CD4-positive, alpha-beta T cell treated with Interleukin-15 for 4 hours (primary cell): ENCODE results near the gene MX2.
"Not testable (repeated sequence)": the region's sequence is repeated elsewhere in the genome, so short reads cannot be mapped to it uniquely, and the experiment has no call there.

Experiments
- DNase-seq: peaks from one replicate; pipeline ENCODE4 v3.0.0-alpha.2; 2020; ENCODE audit warnings: low spot score

Gene MX2, protein sequence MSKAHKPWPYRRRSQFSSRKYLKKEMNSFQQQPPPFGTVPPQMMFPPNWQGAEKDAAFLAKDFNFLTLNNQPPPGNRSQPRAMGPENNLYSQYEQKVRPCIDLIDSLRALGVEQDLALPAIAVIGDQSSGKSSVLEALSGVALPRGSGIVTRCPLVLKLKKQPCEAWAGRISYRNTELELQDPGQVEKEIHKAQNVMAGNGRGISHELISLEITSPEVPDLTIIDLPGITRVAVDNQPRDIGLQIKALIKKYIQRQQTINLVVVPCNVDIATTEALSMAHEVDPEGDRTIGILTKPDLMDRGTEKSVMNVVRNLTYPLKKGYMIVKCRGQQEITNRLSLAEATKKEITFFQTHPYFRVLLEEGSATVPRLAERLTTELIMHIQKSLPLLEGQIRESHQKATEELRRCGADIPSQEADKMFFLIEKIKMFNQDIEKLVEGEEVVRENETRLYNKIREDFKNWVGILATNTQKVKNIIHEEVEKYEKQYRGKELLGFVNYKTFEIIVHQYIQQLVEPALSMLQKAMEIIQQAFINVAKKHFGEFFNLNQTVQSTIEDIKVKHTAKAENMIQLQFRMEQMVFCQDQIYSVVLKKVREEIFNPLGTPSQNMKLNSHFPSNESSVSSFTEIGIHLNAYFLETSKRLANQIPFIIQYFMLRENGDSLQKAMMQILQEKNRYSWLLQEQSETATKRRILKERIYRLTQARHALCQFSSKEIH

DNA sequence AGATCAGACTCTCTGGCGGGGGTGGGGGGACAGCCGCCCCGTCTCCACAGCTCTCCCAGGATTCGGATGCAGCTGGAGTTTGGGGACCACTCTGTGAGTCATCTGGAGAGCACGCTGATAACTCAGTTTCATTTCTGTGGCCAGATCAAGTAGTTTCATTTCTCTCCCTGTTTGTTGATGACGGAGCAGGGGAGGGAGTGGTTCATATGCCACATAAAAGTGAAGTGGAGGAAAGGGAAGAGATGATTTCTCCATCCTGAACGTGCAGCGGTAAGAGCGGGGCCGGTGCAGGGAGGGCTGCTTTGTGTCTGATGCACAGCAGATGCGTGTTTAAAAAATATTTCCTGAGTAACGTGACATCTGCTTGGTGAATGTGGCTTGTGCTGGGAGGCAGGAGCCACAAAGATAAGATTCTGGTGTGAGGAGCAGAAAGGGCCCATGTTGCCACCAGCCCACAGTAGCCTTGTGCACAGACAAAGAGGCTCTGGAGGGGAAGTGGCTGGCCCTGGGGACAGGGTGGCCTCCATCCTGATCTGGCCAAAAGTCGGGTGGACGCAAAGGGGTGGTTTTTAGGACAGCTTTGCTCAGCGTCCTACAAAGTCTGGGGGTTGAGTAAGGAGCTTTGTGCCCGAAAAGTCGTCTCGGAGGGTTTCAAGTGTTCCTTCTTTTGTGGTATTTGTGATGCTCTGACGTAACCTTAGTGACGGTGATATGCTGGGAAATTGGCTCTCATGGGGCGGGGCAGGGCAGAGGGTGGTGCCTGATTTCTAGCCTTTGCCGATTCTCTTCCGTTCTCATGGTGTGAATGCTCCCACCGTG is at the start of gene MX2:
TSS of gene MX2 (plus strand) at position 242 of the 819 bp plus-strand sequence. CDS start 14,880 bp downstream, outside the sequence.
- DNase-seq, result peak; percentile 85

DNA sequence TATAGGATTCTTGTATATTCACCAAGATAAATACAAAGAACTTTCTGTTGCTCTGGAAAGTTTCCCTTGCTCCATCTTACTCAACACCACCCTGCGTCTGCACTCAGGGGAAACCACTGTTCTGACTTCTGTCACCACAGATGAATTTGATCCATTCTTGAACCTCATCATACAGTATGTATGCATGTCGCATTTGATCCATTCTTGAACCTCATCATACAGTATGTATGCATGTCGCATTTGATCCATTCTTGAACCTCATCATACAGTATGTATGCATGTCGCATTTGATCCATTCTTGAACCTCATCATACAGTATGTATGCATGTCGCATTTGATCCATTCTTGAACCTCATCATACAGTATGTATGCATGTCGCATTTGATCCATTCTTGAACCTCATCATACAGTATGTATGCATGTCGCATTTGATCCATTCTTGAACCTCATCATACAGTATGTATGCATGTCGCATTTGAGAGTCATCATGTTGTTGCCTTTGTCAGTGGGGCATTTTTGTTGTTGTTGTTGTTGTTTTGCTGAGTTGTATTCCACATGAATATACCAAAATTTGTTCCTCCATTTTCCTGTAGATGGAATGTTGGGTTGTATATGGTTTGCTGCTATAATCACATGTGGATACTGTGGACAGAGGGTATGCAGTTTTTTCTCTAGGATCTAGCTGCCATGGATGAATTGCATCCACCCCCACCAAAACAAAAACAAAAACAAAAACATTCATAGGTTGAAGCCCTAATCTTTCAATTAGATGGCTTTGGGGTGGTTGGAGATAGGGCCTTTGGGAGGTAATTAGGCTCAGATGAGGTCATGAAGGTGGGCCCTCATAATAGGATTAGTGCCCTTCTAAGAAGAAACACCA is 48.3 kb upstream of the MX2 start:
- DNase-seq, result not testable (repeated sequence)

DNA sequence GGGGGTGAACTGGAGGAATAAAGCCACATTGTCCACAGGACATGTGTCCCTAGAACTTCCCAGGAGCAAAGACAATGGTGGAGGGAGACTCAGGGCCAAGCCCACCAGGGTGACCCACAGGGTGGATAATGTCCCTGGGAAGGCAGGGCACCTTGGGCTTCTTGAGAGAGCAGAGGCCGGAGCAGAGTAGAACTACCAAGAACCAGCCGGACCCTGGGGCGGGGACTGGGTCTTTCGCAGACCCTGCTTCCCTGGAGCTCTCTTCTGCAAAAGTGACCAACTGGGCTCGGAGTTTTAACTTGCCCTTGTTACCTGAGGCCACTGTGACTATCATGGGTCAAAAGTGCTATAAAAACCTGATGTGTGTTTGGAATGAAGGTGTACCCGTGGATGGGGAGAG is 46.1 kb upstream of the MX2 start:
- no peak for DNase-seq

DNA sequence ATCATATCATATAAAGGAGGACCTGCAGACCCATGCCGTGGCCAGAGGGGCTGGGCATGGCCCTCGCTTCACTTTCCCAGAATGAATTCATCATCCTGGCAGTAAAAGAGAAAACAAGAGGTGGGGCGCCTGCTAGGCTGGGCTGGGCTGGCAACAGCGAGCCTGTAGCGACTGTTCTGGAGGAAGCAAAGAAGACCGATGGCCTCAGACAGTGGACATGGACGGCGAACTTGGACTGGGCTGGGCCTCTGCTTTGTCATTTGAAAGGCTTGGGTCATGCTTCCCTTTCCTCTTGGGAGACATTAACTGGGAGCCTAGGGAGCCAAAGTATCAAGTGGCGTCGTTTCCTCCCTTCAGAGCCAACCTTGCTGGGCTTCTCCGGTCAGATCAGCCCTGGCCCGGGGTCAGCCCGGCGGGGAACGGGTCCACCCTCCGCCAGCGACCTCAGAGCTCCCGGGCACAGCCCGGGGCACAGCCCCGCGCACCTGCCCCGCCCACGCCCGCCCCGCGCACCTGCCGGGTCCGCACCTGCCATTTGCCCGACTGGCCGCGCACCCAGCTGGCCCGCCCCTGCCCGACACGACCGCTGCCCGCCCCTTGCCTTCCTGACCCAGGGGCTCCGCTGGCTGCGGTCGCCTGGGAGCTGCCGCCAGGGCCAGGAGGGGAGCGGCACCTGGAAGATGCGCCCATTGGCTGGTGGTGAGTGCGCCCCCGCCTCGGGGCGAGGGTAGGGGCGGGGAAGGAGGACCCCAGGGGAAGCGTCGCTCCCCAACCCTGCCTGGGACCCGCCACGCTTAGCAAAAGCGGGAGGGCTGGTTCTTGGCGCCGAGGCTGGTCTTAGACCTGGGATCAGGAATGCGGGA is 45.4 kb upstream of the MX2 start, which contains the start of gene FAM3B:
TSS of gene FAM3B (plus strand) at position 602 of the 863 bp plus-strand sequence. CDS start at position 681, 79 bp downstream.
- DNase-seq, result no peak

DNA sequence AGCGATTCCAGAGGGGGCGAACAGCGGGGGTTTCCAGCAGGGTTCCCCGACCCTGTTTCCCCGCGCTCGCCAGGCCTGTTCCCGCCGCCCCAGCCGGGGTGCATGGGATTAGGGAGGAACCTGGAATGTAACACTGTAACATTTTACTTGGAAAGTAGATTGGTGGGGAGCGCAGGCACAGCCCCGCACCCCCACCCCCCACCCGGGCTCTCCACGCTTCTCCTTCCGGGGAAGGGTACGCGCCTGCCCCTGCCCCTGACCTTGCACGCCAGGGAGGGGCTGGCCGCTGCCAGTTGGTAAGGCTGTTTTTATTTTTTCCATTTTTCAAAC is 44.8 kb upstream of the MX2 start:
- DNase-seq, result no peak

DNA sequence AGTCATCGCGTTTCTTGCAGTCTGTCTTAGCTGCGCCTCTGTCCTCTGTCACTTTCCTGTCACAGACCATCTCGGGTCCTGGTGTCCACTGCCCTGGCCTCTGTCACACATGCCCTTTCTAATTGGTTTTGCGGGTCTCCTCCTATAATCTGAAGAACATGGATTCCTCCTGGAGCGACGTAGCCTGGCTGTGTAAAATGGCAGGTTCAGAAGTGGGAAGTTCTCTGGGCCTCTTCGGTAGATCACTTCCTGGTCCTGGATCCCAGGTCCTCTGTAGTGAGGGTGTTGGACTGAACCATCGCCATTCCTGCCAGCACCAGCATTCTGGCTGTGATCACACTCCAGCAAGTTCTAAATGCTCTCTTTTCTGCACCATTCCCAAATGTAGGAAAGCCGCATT is 44.4 kb upstream of the MX2 start:
- no peak for DNase-seq

DNA sequence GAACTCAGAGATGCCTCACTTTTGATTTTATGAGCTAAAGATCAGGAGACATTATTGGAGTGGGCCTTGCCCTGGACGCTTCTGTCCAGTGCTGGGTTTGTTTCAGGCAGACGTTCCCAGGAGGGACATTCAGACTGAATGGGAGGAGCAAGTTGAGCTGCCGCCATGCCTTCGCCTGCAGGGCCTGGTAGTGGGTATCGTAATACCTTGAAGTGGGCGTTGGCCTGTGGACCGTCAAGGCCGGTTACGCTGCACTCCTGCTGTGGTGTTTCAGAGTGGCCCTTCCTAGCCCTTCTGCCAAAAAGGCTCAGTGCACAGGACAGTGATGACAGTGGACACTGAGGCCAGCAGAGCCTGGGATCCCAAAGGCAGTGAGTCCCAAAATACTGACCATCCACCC is 43.6 kb upstream of the MX2 start:
- DNase-seq, result no peak

DNA sequence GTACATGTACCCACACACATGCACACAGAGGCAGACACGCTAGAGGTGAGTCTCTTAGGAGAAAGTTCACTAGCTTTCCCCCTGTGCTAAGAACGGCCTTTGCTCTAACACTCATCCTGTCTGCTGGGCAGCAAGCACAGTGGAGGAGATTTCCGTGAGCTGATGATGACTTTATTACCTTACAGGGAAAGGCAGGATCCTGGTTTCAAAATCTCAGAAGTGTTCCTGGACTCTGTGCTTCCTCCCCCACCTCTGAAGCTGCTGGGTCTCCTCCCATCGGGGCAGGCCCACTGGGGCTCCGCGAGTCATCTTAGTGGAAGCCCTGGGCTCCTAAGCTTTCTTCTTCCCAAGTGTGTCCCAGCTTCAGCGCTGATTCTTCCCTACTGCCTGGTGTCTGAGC is 42.6 kb upstream of the MX2 start:
- no peak for DNase-seq

DNA sequence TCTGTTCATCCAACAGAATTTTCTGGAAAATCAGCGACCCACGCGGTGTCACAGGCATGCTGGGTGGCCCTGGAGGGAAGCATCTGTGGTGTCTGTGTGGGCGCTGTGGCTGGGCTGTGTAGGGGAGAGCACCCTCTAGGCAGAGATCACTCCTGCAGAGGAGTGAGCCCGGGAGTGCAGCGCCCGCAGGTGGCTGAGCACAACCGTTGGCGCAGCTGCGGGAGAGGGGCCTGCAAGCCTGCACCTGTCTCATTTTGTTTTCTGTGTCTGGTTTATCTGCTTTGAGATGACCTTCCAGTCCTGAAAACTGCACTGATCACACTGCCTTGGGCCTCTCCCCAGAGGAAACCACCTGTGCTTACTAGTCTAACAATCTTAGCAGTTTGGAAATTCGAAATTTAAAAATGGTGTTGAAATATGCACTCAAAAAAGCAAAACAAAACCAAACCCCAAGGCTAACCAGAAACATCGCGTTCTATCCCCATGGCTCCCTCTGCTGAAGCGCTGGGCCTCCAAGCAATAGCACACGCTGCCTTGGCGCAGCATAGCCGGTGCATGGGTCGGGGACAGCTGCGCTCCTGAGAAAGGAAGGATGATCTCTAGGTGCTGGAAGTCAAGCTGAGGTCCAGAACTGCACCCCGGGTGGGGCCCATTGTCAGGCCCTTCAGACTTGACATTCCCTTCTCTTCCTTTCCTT is 40.5 kb upstream of the MX2 start:
- DNase-seq, result no peak

DNA sequence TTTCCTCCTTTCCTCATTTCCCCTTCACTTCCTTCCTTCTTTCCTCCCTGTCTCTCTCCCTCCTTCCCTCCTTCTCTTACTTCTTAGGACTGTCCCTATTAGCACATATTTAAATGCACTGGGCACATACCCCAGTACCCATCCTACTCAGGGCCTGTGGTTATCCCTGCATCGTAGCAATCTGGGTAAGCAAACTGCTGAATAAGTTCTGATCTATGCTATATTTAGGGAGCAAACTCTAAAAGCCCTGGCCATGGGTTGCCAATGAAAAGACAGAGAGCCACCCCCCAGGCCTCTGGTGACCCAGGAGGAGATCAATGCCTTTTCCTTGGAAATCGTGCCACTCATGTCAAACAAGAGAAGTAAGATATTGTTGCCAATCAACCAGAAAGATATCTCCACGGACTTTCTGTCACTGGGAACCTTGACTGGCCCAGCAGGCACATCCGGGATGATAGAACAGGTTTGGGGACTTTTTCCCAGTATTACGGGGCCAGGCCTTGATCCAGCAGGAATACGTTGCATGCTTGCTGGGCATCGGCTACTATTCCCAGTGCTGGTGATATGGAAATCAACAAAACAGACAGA is 39.8 kb upstream of the MX2 start:
- no peak for DNase-seq

DNA sequence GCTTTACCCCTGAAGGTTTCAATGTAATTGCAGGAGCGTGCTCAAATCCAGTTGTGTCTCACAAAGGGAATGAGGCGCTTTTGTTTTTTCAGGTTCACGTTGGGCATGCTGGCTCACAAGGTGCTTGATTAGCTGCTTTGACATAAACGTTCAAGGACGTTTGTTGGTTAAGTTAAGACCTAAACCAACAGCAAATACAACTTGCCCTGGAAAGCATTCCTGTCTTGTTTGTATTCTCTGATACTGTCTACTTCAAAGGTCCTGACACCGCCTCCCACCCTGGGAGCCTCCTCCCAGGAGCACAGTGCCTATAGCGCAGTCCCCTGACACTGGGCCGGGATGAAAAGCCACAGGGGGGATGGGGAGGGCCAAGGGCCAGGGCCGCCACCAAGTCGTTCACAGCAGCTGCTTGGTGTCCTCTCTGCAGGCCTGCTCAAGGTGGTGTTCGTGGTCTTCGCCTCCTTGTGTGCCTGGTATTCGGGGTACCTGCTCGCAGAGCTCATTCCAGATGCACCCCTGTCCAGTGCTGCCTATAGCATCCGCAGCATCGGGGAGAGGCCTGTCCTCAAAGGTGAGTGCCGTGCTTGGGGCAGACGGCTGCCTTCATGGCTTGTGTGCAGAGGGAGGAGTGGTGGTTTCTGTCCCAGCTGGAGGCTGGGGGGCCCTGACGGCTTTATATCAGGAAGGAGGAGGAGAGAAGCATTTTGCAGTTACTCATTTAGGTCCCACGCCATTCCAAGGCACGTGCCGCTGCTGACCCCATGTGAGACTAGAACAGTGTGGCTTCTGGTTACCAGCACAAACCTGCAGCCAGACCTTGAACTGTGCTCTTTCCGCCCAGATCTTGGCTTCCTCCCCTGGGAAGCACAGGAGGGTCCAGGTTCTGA is 39.1 kb upstream of the MX2 start:
- no peak for DNase-seq

DNA sequence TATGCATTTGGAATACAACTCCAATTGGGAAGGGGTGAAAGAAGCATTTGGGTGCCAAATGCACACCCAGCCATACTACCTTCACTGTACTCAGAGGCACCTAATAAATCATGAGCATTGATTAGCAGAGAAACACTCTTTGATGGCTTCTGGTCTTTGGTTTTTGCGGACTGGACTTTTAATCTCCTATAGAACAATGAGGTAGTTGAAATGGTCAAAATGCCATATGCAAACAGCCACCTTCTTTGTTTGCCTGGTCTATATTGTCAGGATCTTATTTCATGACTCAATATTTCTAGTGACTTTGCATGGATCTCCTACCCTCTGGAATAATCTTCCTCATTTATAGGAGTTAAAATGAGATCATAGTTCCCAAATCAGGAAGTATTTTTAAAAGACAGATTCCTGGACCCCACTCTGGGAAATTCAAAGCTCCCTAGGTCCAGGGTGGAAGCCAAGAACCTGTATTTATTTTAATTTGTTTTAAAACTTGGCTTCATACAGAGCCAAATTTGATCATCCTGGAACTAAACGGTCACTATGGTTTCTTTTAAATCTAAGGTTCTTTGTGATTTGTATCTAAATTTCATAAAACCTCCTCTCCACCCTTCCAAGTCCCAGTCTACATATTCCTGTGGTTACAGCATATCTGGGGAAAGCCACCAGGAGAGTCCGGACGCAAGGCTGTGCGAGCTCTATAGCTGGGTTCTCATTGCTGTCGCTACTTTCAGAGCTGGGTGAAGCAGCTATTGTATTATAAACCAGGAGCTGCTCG is 36.5 kb upstream of the MX2 start:
- no peak for DNase-seq

DNA sequence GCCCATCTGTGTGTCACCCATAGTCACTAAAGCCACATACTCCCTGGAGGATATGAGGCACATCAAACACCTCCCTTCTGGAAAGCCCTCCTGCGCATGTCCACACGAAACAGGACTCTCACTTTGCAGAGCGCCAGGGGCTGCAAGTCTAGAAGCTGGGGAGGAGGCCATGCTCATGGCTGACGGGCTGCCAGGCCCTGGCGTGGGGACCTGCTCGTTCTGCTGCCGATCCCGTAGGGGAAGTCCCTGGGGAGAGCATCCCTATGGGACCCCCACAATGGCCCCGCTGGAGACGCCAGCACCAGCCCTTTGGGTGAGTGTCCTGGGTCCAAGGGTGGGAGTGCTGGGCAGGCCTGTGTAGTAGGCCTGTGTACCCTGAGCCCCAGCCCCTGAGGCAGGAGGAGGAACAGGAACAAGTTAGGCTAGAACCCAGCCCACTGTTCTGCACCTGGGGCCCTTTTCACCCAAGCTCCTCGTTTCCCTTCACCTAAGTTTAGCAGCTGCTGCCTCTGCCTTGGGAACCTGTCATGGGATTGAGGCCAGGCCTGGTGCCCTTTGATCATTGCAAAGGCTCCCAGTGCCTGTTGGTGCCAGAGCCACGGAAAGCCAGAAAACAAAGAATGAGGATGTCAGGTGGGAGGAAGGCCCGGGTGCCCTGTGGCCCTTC is 35.3 kb upstream of the MX2 start:
- DNase-seq, result no peak

DNA sequence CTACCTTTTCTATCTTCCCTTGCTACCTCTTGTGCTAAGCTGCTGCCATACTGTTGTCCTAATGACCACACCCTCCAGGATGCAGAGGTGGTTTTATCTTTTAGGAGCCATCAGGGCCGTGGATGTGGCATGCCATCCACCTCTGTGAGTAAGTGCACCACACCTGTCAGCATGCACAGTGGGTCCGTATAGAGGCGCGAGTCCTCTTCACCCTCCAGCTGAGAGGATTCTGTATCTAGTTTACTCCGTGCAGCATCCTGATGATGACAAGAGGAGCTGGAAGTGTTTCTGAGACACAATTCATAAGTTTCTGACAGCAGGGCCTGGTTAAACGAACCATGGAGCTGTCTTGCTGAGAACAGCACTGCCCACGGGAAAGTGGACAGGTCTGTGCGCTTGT is 34.1 kb upstream of the MX2 start:
- no peak for DNase-seq

DNA sequence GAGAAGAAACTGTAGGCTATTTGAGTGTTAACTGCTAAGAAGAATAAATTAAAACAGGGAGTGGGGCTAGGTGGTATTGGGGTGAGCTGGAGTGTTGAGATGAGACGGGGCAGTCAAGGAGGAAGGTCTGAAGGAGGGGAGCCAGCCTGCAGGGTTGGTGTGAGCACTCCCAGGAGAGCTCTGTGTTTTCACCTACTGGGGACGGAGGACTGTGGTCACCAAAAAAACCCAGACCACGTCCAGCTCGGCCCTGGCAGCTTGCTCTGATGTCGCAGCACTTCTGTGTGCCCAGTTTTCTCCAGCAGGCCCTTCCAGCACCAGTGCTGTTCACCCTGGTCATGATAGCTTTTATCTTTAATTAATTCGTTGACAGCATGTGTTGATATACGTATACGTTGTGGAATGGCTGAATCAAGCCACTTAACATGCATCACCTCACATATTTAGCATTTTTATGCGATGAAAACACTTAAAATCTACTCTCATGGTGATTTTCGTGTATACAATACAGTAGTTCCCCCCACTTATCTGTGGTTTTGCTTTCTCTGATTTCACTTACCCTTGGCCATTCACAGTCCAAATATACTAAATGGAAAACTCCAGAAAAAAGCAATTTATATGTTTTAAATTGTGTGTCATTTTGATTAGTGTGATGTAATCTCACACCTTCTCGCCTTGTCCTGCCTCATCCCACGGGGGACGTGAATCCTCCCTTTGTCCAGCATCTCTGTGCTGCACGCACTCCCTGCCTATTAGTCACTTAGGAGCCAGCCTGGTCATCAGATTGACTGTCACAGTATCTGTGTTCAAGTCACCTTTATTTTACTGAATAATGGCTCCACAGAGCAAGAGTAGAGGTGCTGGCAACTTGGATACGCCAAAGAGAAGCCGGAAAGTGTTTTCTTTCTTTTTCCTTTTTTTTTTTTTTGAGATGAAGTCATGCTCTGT is 32.9 kb upstream of the MX2 start:
- DNase-seq, result no peak

DNA sequence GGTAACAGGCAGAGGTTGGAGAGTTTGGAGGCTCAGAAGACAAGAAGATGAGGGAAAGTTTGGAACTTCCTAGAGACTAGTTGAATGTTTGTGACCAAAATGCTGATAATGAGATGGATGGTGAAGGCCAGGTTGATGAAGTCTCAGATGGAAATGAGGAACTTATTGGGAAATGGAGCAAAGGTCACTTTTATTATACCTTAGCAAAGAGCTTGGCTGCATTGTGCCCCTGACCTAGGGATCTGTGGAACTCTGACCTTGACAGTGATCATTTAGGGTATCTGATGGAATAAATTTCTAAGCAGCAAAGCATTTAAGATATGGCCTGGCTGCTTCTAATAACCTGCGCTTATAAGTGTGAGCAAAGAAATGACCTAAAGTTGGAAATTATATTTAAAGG is 28.1 kb upstream of the MX2 start:
- no peak for DNase-seq
